ENCODE data around the gene RESP18. TPM values are rescaled to one million over a fixed set of nuclear protein-coding genes. Genes with fewer than 3 reads are reported as not detected.

Gene RESP18
- total RNA-seq, 1 experiment from 2014 or later = not detected

- no peaks in the 10 kb centered on the region for H3K4me1 Mint-ChIP-seq (ENCODE audit: low read depth, unreplicated experiment)
- Histone ChIP-seq H3K4me1 (peaks cover 4% of the 10 kb centered on the region; the same call in 1 of the 2 replicates), H3K36me3 (ENCODE audit: control insufficient read depth, insufficient read depth, low read length) (no peaks in the 10 kb centered on the region), H3K9me3 (no peaks in the 10 kb centered on the region), H3K4me3 (ENCODE audit: low read depth, low read length) (no peak overlapping the region), H3K27me3 (replicated peaks; ENCODE audit: control insufficient read depth, insufficient read depth, low read length) (no peaks in the 10 kb centered on the region; the same call in none of the 2 replicates)
- BruUV-seq (replicated peaks) = no TSS peak
- DNase-seq = no peak
- intact Hi-C loops (cut with micrococcal nuclease; ENCODE audit: unreplicated experiment) = loop anchor here (5.0 kb wide), 1 partner anchor 240 kb away; no protein-coding TSS in a partner anchor
- CTCF ChIA-PET = interaction anchor here (0.6 to 2.6 kb wide), 3 partner anchors 22 to 590 kb away, joined by 3 to 29 read pairs (median 25); no protein-coding TSS in a partner anchor
- H3K4me3 Mint-ChIP-seq (ENCODE audit: unreplicated experiment) = no peak overlapping the region
- H3K36me3 Mint-ChIP-seq (ENCODE audit: insufficient read depth, unreplicated experiment) = peaks cover 5% of the 10 kb centered on the region
- H3K9me3 Mint-ChIP-seq (ENCODE audit: unreplicated experiment) = no peaks in the 10 kb centered on the region
- H3K27ac Mint-ChIP-seq (ENCODE audit: unreplicated experiment) = no peak overlapping the region
- no peak for TF ChIP-seq CTCF (IDR thresholded peaks at IDR 0.05; ENCODE audit: insufficient read depth in 1 of 2, low read depth in 1 of 2, low read length in 1 of 2, severe bottlenecking in 1 of 2, unreplicated experiment in 1 of 2)
- POLR2A ChIA-PET = no interaction called here
- H3K27me3 Mint-ChIP-seq (ENCODE audit: insufficient read depth, unreplicated experiment) = peaks cover 8% of the 10 kb centered on the region
Observed at GRCh38 chr2:219296631-219297391, 35.7 kb downstream of the RESP18 start.

GRCh38 chr2:219296142-219296541 is 36.4 kb downstream of the RESP18 start:
- Mint-ChIP-seq H3K27me3 (ENCODE audit: insufficient read depth, unreplicated experiment) (peaks cover 5% of the 10 kb centered on the region), H3K9me3 (ENCODE audit: unreplicated experiment) (no peaks in the 10 kb centered on the region), H3K4me3 (ENCODE audit: unreplicated experiment) (no peak overlapping the region), H3K4me1 (ENCODE audit: low read depth, unreplicated experiment) (no peaks in the 10 kb centered on the region), H3K36me3 (ENCODE audit: insufficient read depth, unreplicated experiment) (peaks cover 5% of the 10 kb centered on the region), H3K27ac (ENCODE audit: unreplicated experiment) (no peak overlapping the region)
- no peaks in the 10 kb centered on the region; the same call in 1 of the 2 replicates for H3K27me3 ChIP-seq (replicated peaks; ENCODE audit: control insufficient read depth, insufficient read depth, low read length)
- BruUV-seq (replicated peaks) = no TSS peak
- TF ChIP-seq CTCF (IDR thresholded peaks at IDR 0.05; ENCODE audit: insufficient read depth in 1 of 2, low read depth in 1 of 2, low read length in 1 of 2, severe bottlenecking in 1 of 2, unreplicated experiment in 1 of 2) = no peak
- ChIA-PET POLR2A (no interaction called here), CTCF (interaction anchor here (0.6 to 2.6 kb wide), 10 partner anchors 8 to 591 kb away, joined by 3 to 92 read pairs (median 5); partner anchors contain the start of genes ABCB6 and DNAJB2)
- H3K4me1 ChIP-seq = peaks cover 4% of the 10 kb centered on the region; the same call in 1 of the 2 replicates
- H3K36me3 ChIP-seq (ENCODE audit: control insufficient read depth, insufficient read depth, low read length) = no peaks in the 10 kb centered on the region
- no peaks in the 10 kb centered on the region for H3K9me3 ChIP-seq
- no peak for DNase-seq
- no peak overlapping the region for H3K4me3 ChIP-seq (ENCODE audit: low read depth, low read length)
- intact Hi-C loops (cut with micrococcal nuclease; ENCODE audit: unreplicated experiment) = loop anchor here (5.0 kb wide), 1 partner anchor 239 kb away; no protein-coding TSS in a partner anchor
